SW 1271 (cell line): ENCODE data around the gene SEH1L.

Source experiments
- DNase-seq, 2 experiments: peaks; one replicate each; lab custom pipeline; 2025; lab: John Stamatoyannopoulos, UW

Gene SEH1L

DNA sequence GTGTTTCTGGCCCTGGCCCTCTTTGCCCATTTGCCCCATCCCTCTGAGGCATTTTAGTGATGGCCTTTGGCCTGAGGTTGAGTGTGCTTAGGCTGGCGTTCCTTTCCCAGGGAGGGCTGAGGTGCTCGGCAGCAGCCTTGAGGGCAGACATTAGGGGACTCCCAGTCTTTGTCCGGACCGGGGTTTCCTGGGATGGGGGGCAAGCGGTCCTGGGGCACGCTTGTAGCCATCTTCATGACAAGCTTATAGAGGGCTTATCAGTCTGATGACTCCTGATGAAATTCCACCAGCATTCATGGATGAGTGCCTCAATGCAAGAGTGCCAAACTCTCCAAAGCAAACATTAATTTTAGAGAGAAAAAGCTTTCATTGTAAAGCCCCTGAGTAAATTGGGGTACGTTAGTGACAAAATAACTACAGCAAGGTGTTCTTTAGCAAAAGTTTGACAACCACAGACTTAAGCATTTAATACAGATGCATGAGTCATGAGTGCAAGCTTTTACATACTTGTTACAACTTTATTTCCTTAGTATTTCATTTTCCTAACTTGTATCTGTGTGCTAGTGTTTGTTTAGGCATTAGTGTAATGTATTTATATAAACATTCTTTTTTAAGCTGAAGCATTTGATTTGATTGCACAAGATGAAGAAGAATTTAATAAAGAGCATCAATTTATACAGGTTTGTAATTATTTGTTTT lies 89.0 kb downstream of the SEH1L start:
- no peak for DNase-seq
